GM23338 (cell line): ENCODE data around the gene TBC1D5. TPM values are rescaled to one million over a fixed set of nuclear protein-coding genes. Genes with fewer than 3 reads are reported as not detected.

Experiments
- ATAC-seq: fragments of 200-7000 bp; cut with Tn5 transposase; 3 replicates; pipeline ENCODE4 v1.9.1; 2020
- DNase-seq: peaks from one replicate; pipeline ENCODE4 v3.0.0-alpha.2; 2015; ENCODE audit warnings: low spot score
- H2AFZ ChIP-seq: fragments of 200-600 bp; sonication (generic); 2 replicates; pipeline ENCODE4 v1.8.0; 2016; ENCODE audit warnings: antibody characterized with exemption, mild to moderate bottlenecking, moderate library complexity
- H3F3A ChIP-seq: fragments of 200-600 bp; sonication (generic); replicated peaks from 2 replicates; pipeline ENCODE4 v1.8.0; 2017; ENCODE audit warnings: antibody characterized with exemption, mixed run types, low read depth
- H3K27ac ChIP-seq: fragments of 200-600 bp; sonication (generic); 2 replicates; pipeline ENCODE4 v1.6.1; 2016; ENCODE audit warnings: low read depth
- H3K27me3 ChIP-seq: fragments of 200-600 bp; sonication (generic); 2 replicates; pipeline ENCODE4 v1.8.0; 2016; ENCODE audit warnings: mild to moderate bottlenecking, mixed run types, moderate library complexity; ENCODE audit not compliant: insufficient read depth
- H3K36me3 ChIP-seq: fragments of 200-600 bp; sonication (generic); 2 replicates; pipeline ENCODE4 v1.8.0; 2016; ENCODE audit warnings: mild to moderate bottlenecking; ENCODE audit not compliant: insufficient read depth
- H3K4me1 ChIP-seq: fragments of 200-600 bp; sonication (generic); 2 replicates; pipeline ENCODE4 v1.8.0; 2016; ENCODE audit warnings: mild to moderate bottlenecking, moderate library complexity; ENCODE audit not compliant: insufficient read depth
- H3K4me2 ChIP-seq: fragments of 200-600 bp; sonication (generic); 2 replicates; pipeline ENCODE4 v1.7.1; 2017; ENCODE audit warnings: mixed run types
- H3K4me3 ChIP-seq: fragments of 200-600 bp; sonication (generic); 2 replicates; pipeline ENCODE4 v1.6.1; 2016; ENCODE audit warnings: mixed run types
- H3K79me2 ChIP-seq: fragments of 200-600 bp; sonication (generic); replicated peaks from 2 replicates; pipeline ENCODE4 v1.8.0; 2017; ENCODE audit warnings: mild to moderate bottlenecking; ENCODE audit not compliant: insufficient read depth
- H3K9me2 ChIP-seq: fragments of 200-600 bp; sonication (generic); 2 replicates; pipeline ENCODE4 v1.8.0; 2017; ENCODE audit not compliant: insufficient read depth
- H4K20me1 ChIP-seq: fragments of 200-600 bp; sonication (generic); replicated peaks from 2 replicates; pipeline ENCODE4 v1.8.0; 2017; ENCODE audit warnings: mild to moderate bottlenecking; ENCODE audit not compliant: insufficient read depth
- H3K27ac Mint-ChIP-seq: 2 replicates; pipeline ENCODE4 v1.8.0; 2020; ENCODE audit warnings: inconsistent platforms, mild to moderate bottlenecking, moderate library complexity, mixed read lengths
- H3K27me3 Mint-ChIP-seq: 3 replicates; pipeline ENCODE4 v1.8.0; 2022; ENCODE audit warnings: low read depth, mild to moderate bottlenecking, moderate library complexity, mixed read lengths, inconsistent platforms; ENCODE audit not compliant: insufficient read depth, poor library complexity
- H3K36me3 Mint-ChIP-seq: 3 replicates; pipeline ENCODE4 v1.8.0; 2021; ENCODE audit warnings: low read depth, mild to moderate bottlenecking, inconsistent platforms, moderate library complexity, mixed read lengths
- H3K4me1 Mint-ChIP-seq: 3 replicates; pipeline ENCODE4 v1.8.0; 2020; ENCODE audit warnings: mild to moderate bottlenecking, inconsistent platforms, mixed read lengths
- H3K4me3 Mint-ChIP-seq: 3 replicates; pipeline ENCODE4 v1.8.0; 2021; ENCODE audit warnings: moderate library complexity, mild to moderate bottlenecking, inconsistent platforms, mixed read lengths
- H3K9me3 Mint-ChIP-seq: 3 replicates; pipeline ENCODE4 v1.8.0; 2020; ENCODE audit warnings: moderate library complexity, mild to moderate bottlenecking, inconsistent platforms, mixed read lengths
- CREB1 ChIP-seq: fragments of 250-450 bp; sonication (Bioruptor Pico); IDR thresholded peaks from 2 replicates; pipeline ENCODE4 v1.5.0; 2020; ENCODE audit warnings: low read depth, mild to moderate bottlenecking, moderate library complexity
- EZH2 ChIP-seq: fragments of 200-600 bp; sonication (generic); IDR thresholded peaks from one replicate; pipeline ENCODE4 v1.8.0; 2017; ENCODE audit warnings: antibody characterized with exemption, mild to moderate bottlenecking, low read depth; ENCODE audit not compliant: unreplicated experiment
- EZH2phosphoT487 ChIP-seq: fragments of 200-600 bp; sonication (generic); IDR thresholded peaks from one replicate; pipeline ENCODE4 v1.8.1; 2018; ENCODE audit warnings: antibody characterized with exemption; ENCODE audit not compliant: unreplicated experiment
- JUNB ChIP-seq: IDR thresholded peaks from one replicate; pipeline ENCODE4 v1.6.1; 2016; ENCODE audit warnings: antibody characterized with exemption; ENCODE audit not compliant: unreplicated experiment
- NANOG ChIP-seq: IDR thresholded peaks from 2 replicates; pipeline ENCODE4 v1.6.1; 2016; ENCODE audit warnings: antibody characterized with exemption, borderline replicate concordance
- STAT1 ChIP-seq: IDR thresholded peaks from one replicate; pipeline ENCODE4 v1.6.1; 2016; ENCODE audit warnings: antibody characterized with exemption; ENCODE audit not compliant: unreplicated experiment
- polyA plus RNA-seq: library from polyadenylated mRNA; unstranded; fragments of >200 nt; fragmentation: Nextera tagmentation; extraction: Ambion mirVana; gene quantifications from 2 replicates; pipeline ENCODE4 v1.2.1, GENCODE V29; 2016
- total RNA-seq: library from RNA; depleted of rRNA; stranded (reverse); fragments of >200 nt; shearing (Covaris generic); gene quantifications from 2 replicates; pipeline ENCODE4 v1.2.3, GENCODE V29; 2014
- TF ChIP-seq, protein P1 (sequence below): fragments of 250-450 bp; sonication (Bioruptor Pico); IDR thresholded peaks from 2 replicates; pipeline ENCODE4 v1.5.0; 2020; ENCODE audit warnings: mild to moderate bottlenecking, moderate library complexity
- TF ChIP-seq, protein P2 (sequence below): IDR thresholded peaks from 2 replicates; pipeline ENCODE4 v1.6.1; 2016; ENCODE audit warnings: antibody characterized with exemption

Gene TBC1D5
- total and polyA plus RNA-seq, 2 experiments from 2014 or later, result 21.8 to 48.1 TPM

DNA sequence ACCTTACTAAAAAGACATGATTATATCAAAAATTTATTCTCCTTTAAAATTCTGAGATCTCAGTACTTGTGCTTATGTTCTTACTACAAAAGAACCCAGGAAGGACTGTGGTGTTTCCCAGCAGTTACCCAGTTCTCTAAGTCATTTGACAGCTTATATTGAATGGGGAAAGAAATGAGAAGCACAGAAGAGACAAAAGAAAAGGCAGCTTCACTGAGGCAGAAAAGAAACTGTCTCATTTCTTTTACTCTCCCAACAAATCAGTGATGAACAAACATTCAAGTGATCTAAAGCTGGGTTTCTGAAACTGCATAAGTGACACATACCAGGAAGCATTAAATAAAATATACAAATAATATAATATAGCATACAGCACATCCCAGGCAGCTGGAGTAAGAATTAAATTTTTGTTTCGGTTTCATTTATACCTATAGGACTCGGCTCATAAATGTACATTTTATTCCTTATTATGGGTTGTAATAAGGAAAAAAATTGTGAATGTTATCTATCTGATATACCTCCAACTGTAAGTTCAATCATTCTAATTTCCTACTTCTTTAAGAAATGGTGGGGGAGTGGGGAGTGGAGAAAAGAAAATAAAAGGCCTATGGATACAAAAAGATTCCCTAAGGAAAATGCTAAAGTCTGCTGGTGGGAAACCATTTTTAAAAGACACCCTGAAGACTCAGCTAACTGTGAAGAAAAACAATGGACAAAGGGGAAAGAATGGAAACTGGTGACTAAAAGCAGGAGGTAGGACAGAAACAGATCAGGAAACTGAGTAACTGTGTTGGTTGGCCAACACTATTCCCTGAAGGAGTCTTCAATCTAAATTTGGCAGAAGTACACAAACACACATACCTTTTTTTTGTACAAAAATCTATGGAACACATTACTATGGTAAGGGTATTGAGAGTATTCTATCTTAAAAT is 156.8 kb downstream of the TBC1D5 start:
- DNase-seq (no peak), ATAC-seq (no peak)
- H3K4me1 ChIP-seq, result no peaks in the 10 kb centered on the region
- no peak overlapping the region for H3K4me3 Mint-ChIP-seq
- H2AFZ ChIP-seq, result no peak overlapping the region
- H3K9me3 Mint-ChIP-seq, result peaks cover 14% of the 10 kb centered on the region
- H3K27me3 ChIP-seq, result no peaks in the 10 kb centered on the region
- H3K4me2 ChIP-seq, result no peak overlapping the region
- H3K27ac Mint-ChIP-seq, result peak overlapping the region; percentile 52; the same call in 1 of the 2 replicates
- no peak overlapping the region for H3K27ac ChIP-seq
- H3K4me3 ChIP-seq, result no peak overlapping the region
- TF ChIP-seq EZH2phosphoT487 (no peak), CREB1 (CRISPR knock-in tag) (no peak), JUNB (no peak), EZH2 (no peak), NANOG (no peak), STAT1 (no peak)
- TF ChIP-seq, protein P1, sequence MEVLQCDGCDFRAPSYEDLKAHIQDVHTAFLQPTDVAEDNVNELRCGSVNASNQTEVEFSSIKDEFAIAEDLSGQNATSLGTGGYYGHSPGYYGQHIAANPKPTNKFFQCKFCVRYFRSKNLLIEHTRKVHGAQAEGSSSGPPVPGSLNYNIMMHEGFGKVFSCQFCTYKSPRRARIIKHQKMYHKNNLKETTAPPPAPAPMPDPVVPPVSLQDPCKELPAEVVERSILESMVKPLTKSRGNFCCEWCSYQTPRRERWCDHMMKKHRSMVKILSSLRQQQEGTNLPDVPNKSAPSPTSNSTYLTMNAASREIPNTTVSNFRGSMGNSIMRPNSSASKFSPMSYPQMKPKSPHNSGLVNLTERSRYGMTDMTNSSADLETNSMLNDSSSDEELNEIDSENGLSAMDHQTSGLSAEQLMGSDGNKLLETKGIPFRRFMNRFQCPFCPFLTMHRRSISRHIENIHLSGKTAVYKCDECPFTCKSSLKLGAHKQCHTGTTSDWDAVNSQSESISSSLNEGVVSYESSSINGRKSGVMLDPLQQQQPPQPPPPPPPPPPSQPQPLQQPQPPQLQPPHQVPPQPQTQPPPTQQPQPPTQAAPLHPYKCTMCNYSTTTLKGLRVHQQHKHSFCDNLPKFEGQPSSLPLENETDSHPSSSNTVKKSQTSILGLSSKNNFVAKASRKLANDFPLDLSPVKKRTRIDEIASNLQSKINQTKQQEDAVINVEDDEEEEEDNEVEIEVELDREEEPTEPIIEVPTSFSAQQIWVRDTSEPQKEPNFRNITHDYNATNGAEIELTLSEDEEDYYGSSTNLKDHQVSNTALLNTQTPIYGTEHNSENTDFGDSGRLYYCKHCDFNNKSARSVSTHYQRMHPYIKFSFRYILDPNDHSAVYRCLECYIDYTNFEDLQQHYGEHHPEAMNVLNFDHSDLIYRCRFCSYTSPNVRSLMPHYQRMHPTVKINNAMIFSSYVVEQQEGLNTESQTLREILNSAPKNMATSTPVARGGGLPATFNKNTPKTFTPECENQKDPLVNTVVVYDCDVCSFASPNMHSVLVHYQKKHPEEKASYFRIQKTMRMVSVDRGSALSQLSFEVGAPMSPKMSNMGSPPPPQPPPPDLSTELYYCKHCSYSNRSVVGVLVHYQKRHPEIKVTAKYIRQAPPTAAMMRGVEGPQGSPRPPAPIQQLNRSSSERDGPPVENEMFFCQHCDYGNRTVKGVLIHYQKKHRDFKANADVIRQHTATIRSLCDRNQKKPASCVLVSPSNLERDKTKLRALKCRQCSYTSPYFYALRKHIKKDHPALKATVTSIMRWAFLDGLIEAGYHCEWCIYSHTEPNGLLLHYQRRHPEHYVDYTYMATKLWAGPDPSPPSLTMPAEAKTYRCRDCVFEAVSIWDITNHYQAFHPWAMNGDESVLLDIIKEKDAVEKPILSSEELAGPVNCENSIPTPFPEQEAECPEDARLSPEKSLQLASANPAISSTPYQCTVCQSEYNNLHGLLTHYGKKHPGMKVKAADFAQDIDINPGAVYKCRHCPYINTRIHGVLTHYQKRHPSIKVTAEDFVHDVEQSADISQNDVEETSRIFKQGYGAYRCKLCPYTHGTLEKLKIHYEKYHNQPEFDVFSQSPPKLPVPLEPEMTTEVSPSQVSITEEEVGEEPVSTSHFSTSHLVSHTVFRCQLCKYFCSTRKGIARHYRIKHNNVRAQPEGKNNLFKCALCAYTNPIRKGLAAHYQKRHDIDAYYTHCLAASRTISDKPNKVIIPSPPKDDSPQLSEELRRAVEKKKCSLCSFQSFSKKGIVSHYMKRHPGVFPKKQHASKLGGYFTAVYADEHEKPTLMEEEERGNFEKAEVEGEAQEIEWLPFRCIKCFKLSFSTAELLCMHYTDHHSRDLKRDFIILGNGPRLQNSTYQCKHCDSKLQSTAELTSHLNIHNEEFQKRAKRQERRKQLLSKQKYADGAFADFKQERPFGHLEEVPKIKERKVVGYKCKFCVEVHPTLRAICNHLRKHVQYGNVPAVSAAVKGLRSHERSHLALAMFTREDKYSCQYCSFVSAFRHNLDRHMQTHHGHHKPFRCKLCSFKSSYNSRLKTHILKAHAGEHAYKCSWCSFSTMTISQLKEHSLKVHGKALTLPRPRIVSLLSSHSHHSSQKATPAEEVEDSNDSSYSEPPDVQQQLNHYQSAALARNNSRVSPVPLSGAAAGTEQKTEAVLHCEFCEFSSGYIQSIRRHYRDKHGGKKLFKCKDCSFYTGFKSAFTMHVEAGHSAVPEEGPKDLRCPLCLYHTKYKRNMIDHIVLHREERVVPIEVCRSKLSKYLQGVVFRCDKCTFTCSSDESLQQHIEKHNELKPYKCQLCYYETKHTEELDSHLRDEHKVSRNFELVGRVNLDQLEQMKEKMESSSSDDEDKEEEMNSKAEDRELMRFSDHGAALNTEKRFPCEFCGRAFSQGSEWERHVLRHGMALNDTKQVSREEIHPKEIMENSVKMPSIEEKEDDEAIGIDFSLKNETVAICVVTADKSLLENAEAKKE (CRISPR knock-in tag), result no peak
- TF ChIP-seq, protein P2, sequence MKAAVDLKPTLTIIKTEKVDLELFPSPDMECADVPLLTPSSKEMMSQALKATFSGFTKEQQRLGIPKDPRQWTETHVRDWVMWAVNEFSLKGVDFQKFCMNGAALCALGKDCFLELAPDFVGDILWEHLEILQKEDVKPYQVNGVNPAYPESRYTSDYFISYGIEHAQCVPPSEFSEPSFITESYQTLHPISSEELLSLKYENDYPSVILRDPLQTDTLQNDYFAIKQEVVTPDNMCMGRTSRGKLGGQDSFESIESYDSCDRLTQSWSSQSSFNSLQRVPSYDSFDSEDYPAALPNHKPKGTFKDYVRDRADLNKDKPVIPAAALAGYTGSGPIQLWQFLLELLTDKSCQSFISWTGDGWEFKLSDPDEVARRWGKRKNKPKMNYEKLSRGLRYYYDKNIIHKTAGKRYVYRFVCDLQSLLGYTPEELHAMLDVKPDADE, result no peak
- H3K36me3 Mint-ChIP-seq, result peaks cover 15% of the 10 kb centered on the region
- no peaks in the 10 kb centered on the region for H3K9me2 ChIP-seq
- no peaks in the 10 kb centered on the region for H3K27me3 Mint-ChIP-seq
- no peaks in the 10 kb centered on the region for H4K20me1 ChIP-seq
- H3F3A ChIP-seq, result no peaks in the 10 kb centered on the region
- no peaks in the 10 kb centered on the region for H3K36me3 ChIP-seq
- H3K4me1 Mint-ChIP-seq, result peaks cover 8% of the 10 kb centered on the region; the same call in 2 of the 3 replicates
- H3K79me2 ChIP-seq, result no peaks in the 10 kb centered on the region
